HG02885 (cell line): Measurements from ENCODE around the gene ECD.
"Not testable (repeated sequence)": the region's sequence is repeated elsewhere in the genome, so short reads cannot be mapped to it uniquely, and the experiment has no call there.

Source experiments
- ATAC-seq: cut with Tn5 transposase; IDR thresholded peaks from one replicate; pipeline ENCODE4 v1.9.1; 2021; ENCODE audit warnings: mild to moderate bottlenecking; ENCODE audit not compliant: unreplicated experiment, poor library complexity

ECD gene

GRCh38 chr10:73161662-73162061 is 6.1 kb downstream of the ECD start:
- no peak for ATAC-seq

GRCh38 chr10:73161079-73161478 is 6.7 kb downstream of the ECD start:
- ATAC-seq = no peak

GRCh38 chr10:73159038-73159648 is 8.7 kb downstream of the ECD start:
- ATAC-seq = no peak

GRCh38 chr10:73156054-73156453 is 11.8 kb downstream of the ECD start:
- no peak for ATAC-seq

GRCh38 chr10:73152009-73152408 is 15.8 kb downstream of the ECD start:
- ATAC-seq = no peak

- ATAC-seq = not testable (repeated sequence)
These were observed 17.0 kb downstream of the ECD start for GRCh38 chr10:73150633-73151413.

- ATAC-seq = no peak
These were observed 26.2 kb downstream of the ECD start for GRCh38 chr10:73141603-73142002.

GRCh38 chr10:73139251-73139650 is 28.6 kb downstream of the ECD start:
- ATAC-seq = no peak

- ATAC-seq = no peak
These were observed 31.2 kb downstream of the ECD start for GRCh38 chr10:73136627-73137026.

GRCh38 chr10:73134727-73135126 is 33.1 kb downstream of the ECD start:
- ATAC-seq = no peak

GRCh38 chr10:73131913-73132686 is 35.7 kb downstream of the ECD start:
- no peak for ATAC-seq

GRCh38 chr10:73131301-73131700 is 36.5 kb downstream of the ECD start:
- no peak for ATAC-seq

- ATAC-seq = no peak
These were observed 41.5 kb downstream of the ECD start for GRCh38 chr10:73126343-73126742.

- no peak for ATAC-seq
These were observed 47.9 kb downstream of the ECD start for GRCh38 chr10:73119952-73120351.

- ATAC-seq = no peak
These were observed 48.4 kb downstream of the ECD start for GRCh38 chr10:73119457-73119856.

- ATAC-seq = peak; percentile 81
These were observed 49.6 kb downstream of the ECD start for GRCh38 chr10:73117976-73118743.

GRCh38 chr10:73116017-73116416 is 51.8 kb downstream of the ECD start:
- no peak for ATAC-seq

GRCh38 chr10:73113551-73113950 is 54.3 kb downstream of the ECD start:
- no peak for ATAC-seq

GRCh38 chr10:73112032-73112431 is 55.8 kb downstream of the ECD start:
- ATAC-seq = not testable (repeated sequence)

GRCh38 chr10:73110345-73110849 is 57.4 kb downstream of the ECD start, which contains the start of gene NUDT13:
TSS of gene NUDT13 (plus strand) at chr10:73110455. CDS start at chr10:73114366, 3,911 bp downstream.
- ATAC-seq = peak; percentile 66
